Medulla oblongata (tissue), 1 donor: Measurements from ENCODE around the gene CHPT1.

Source experiments
- DNase-seq: peaks from one replicate; pipeline ENCODE4 v3.0.0-alpha.2; 2015; ENCODE audit errors: extremely low spot score

CHPT1 gene

GRCh38 chr12:101685092-101685491 lies 12.3 kb upstream of the CHPT1 start:
- DNase-seq: no peak

- DNase-seq: no peak
Measured at GRCh38 chr12:101686176-101686575, 11.3 kb upstream of the CHPT1 start.

- DNase-seq: no peak
Measured at GRCh38 chr12:101690544-101691098, 6.8 kb upstream of the CHPT1 start.

GRCh38 chr12:101691503-101692096 lies 5.8 kb upstream of the CHPT1 start:
- no peak for DNase-seq

GRCh38 chr12:101694297-101694848 lies 3.1 kb upstream of the CHPT1 start:
- DNase-seq: no peak

- DNase-seq: no peak
Measured at GRCh38 chr12:101694986-101695385, 2.5 kb upstream of the CHPT1 start.

GRCh38 chr12:101695706-101696105 lies 1.7 kb upstream of the CHPT1 start:
- DNase-seq: no peak

GRCh38 chr12:101696251-101697196 lies 916 bp upstream of the CHPT1 start:
- peak; percentile 45 for DNase-seq

- peak; percentile 64 for DNase-seq
Measured at GRCh38 chr12:101697930-101698799, 725 bp downstream of the CHPT1 start.

GRCh38 chr12:101698800-101699347 lies 1.4 kb downstream of the CHPT1 start:
- DNase-seq: peak; percentile 58

- no peak for DNase-seq
Measured at GRCh38 chr12:101700299-101700820, 2.9 kb downstream of the CHPT1 start.

- no peak for DNase-seq
Measured at GRCh38 chr12:101703487-101703886, 6.0 kb downstream of the CHPT1 start.

- no peak for DNase-seq
Measured at GRCh38 chr12:101706403-101706802, 9.0 kb downstream of the CHPT1 start.

- DNase-seq: no peak
Measured at GRCh38 chr12:101707131-101707782, 9.8 kb downstream of the CHPT1 start.

GRCh38 chr12:101710288-101710687 lies 12.8 kb downstream of the CHPT1 start:
- DNase-seq: no peak

GRCh38 chr12:101713059-101713682 lies 15.7 kb downstream of the CHPT1 start:
- DNase-seq: peak; percentile 81

- no peak for DNase-seq
Measured at GRCh38 chr12:101713930-101714329, 16.5 kb downstream of the CHPT1 start.

- DNase-seq: peak; percentile 46
Measured at GRCh38 chr12:101714877-101715444, 17.5 kb downstream of the CHPT1 start.

- no peak for DNase-seq
Measured at GRCh38 chr12:101719566-101719965, 22.1 kb downstream of the CHPT1 start.

GRCh38 chr12:101720118-101720517 lies 22.7 kb downstream of the CHPT1 start:
- no peak for DNase-seq
